ENCODE data around the gene CTNND1.

DNA sequence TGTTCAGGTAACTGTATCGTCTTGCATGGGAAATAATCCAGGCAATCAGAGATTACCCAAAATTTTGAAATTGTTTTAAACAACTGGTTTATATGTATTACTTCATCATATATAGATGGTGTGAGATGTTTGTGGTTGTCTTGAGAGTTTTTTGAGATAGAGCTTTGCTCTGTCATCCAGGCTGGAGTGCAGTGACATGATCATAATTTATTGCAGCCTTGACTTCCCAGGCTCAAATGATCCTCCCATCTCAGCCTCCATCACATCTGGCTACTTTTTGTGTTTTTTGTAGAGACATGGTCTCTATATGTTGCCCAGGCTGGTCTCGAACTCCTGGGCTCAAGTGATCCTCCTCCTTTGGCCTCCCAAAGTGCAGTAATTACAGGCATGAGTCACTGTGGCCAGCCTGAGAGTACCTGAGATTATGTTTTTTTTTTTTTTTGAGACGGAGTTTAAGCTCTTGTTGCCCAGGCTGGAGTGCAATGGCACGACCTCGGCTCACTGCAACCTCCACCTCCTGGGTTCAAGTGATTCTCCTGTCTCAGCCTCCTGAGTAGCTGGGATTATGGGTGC is 11.5 kb downstream of the CTNND1 start:
- TF ChIP-seq, protein P1, sequence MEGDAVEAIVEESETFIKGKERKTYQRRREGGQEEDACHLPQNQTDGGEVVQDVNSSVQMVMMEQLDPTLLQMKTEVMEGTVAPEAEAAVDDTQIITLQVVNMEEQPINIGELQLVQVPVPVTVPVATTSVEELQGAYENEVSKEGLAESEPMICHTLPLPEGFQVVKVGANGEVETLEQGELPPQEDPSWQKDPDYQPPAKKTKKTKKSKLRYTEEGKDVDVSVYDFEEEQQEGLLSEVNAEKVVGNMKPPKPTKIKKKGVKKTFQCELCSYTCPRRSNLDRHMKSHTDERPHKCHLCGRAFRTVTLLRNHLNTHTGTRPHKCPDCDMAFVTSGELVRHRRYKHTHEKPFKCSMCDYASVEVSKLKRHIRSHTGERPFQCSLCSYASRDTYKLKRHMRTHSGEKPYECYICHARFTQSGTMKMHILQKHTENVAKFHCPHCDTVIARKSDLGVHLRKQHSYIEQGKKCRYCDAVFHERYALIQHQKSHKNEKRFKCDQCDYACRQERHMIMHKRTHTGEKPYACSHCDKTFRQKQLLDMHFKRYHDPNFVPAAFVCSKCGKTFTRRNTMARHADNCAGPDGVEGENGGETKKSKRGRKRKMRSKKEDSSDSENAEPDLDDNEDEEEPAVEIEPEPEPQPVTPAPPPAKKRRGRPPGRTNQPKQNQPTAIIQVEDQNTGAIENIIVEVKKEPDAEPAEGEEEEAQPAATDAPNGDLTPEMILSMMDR (IDR thresholded peaks at IDR 0.05; ENCODE audit: insufficient read depth, low read length, poor library complexity, severe bottlenecking) = no peak
- TF ChIP-seq EZH2phosphoT487 (conservative IDR thresholded peaks at IDR 0.05; ENCODE audit: low read length) = no peak

Data from SU-DHL-6 (cell line).